ENCODE measurements around the gene MTHFR. TPM values are rescaled to one million over a fixed set of nuclear protein-coding genes. Genes with fewer than 3 reads are reported as not detected.

The MTHFR gene
- polyA plus RNA-seq, 1 experiment, result 8.8 TPM

GRCh38 chr1:11735854-11736745 lies 69.7 kb downstream of the MTHFR start, which contains the start of gene AGTRAP:
Gene AGTRAP (plus strand): TSS chr1:11736136. CDS start chr1:11736209, 73 bp downstream.
- CTCF ChIA-PET, result interaction anchor here (0.7 to 3.7 kb wide), 5 partner anchors 13 to 86 kb away, joined by 3 to 15 read pairs (median 4); no protein-coding TSS in a partner anchor
- TF ChIP-seq, protein P1, sequence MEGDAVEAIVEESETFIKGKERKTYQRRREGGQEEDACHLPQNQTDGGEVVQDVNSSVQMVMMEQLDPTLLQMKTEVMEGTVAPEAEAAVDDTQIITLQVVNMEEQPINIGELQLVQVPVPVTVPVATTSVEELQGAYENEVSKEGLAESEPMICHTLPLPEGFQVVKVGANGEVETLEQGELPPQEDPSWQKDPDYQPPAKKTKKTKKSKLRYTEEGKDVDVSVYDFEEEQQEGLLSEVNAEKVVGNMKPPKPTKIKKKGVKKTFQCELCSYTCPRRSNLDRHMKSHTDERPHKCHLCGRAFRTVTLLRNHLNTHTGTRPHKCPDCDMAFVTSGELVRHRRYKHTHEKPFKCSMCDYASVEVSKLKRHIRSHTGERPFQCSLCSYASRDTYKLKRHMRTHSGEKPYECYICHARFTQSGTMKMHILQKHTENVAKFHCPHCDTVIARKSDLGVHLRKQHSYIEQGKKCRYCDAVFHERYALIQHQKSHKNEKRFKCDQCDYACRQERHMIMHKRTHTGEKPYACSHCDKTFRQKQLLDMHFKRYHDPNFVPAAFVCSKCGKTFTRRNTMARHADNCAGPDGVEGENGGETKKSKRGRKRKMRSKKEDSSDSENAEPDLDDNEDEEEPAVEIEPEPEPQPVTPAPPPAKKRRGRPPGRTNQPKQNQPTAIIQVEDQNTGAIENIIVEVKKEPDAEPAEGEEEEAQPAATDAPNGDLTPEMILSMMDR (IDR thresholded peaks at IDR 0.05; ENCODE audit: low read depth, low read length), result 0 out of 2 replicates have a peak, but pooled peaks have one; percentile 5

More at GRCh38 chr1:11735854-11736745, 69.7 kb downstream of the MTHFR start, which contains the start of gene AGTRAP:
- Histone ChIP-seq H3K9me3 (ENCODE audit: control insufficient read depth, insufficient read depth, low read length) (no peaks in the 10 kb centered on the region; the same call in 1 of the 2 replicates), H3K4me3 (ENCODE audit: low read depth, low read length) (peak within 1 kb of the TSS; percentile 100), H3K27me3 (ENCODE audit: control insufficient read depth, insufficient read depth, low read length) (no peaks in the 10 kb centered on the region), H3K27ac (ENCODE audit: low read depth, low read length) (peak within 1 kb of the TSS; percentile 93)
- DNase-seq (ENCODE audit: low read depth, low spot score), result peak; percentile 67
- POLR2A ChIA-PET, result interaction anchor here (0.6 to 2.0 kb wide), 7 partner anchors 17 to 774 kb away, joined by 3 to 9 read pairs (median 6); partner anchors contain the start of gene MAD2L2

Small RNA genes within 50 kb of the gene (small RNA-seq; reads per million reads assigned to genes)
- gene RF02156 (ENCODE audit: insufficient read length, low read depth), result not detected
- gene RF02157 (ENCODE audit: insufficient read length, low read depth), result not detected
- not detected for gene RF02158 (ENCODE audit: insufficient read length, low read depth)

Other genes with a start within 250 kb of the MTHFR start
- 1.3 and 1.5 TPM in 2 replicates for gene FBXO2, start 151.5 kb downstream of the MTHFR start, polyA plus RNA-seq (2011; rRNA removed)
- gene FBXO44, start 151.1 kb downstream of the MTHFR start, polyA plus RNA-seq (2011; rRNA removed), result 12.3 and 14.8 TPM in 2 replicates
- gene FBXO6, start 141.8 kb downstream of the MTHFR start, polyA plus RNA-seq (2011; rRNA removed), result 6.9 and 8.0 TPM in 2 replicates
- 34.9 and 41.7 TPM in 2 replicates for gene MAD2L2, start 124.8 kb downstream of the MTHFR start, polyA plus RNA-seq (2011; rRNA removed)
- 0.04 and 0.05 TPM in 2 replicates for gene DRAXIN, start 114.3 kb downstream of the MTHFR start, polyA plus RNA-seq (2011; rRNA removed)
- 26.8 and 39.0 TPM in 2 replicates for gene AGTRAP, start 69.8 kb downstream of the MTHFR start, polyA plus RNA-seq (2011; rRNA removed)
- 0.11 and 0.32 TPM in 2 replicates for gene C1orf167, start 43.8 kb downstream of the MTHFR start, polyA plus RNA-seq (2011; rRNA removed)
- 9.0 and 10.7 TPM in 2 replicates for gene CLCN6, start 227 bp upstream of the MTHFR start, polyA plus RNA-seq (2011; rRNA removed)
- not detected in 2 replicates for gene NPPA, start 41.8 kb upstream of the MTHFR start, polyA plus RNA-seq (2011; rRNA removed)
- not detected in 2 replicates for gene NPPB, start 53.0 kb upstream of the MTHFR start, polyA plus RNA-seq (2011; rRNA removed)
- gene KIAA2013, start 120.5 kb upstream of the MTHFR start, polyA plus RNA-seq (2011; rRNA removed), result 35.8 and 45.5 TPM in 2 replicates
- 314 and 427 TPM in 2 replicates for gene PLOD1, start 128.8 kb upstream of the MTHFR start, polyA plus RNA-seq (2011; rRNA removed)
- gene MFN2, start 174.5 kb upstream of the MTHFR start, polyA plus RNA-seq (2011; rRNA removed), result 43.9 and 53.9 TPM in 2 replicates
- 9.0 and 10.2 TPM in 2 replicates for gene MIIP, start 213.5 kb upstream of the MTHFR start, polyA plus RNA-seq (2011; rRNA removed)